K562 (cell line): ENCODE data around the gene PSPC1. TPM values are rescaled to one million over a fixed set of nuclear protein-coding genes. Genes with fewer than 3 reads are reported as not detected.
"Not testable (repeated sequence)": the region's sequence is repeated elsewhere in the genome, so short reads cannot be mapped to it uniquely, and the experiment has no call there.

Experiments
- ATAC-seq: fragments of 200-7000 bp; cut with Tn5 transposase; 3 replicates; pipeline ENCODE4 v1.9.1; 2020; ENCODE audit warnings: moderate library complexity
- BruUV-seq: library from RNA; stranded (reverse); fragments of 400-500 nt; replicated peaks from 2 replicates; lab custom pipeline; 2021; lab: Mats Ljungman, UMichigan
- CTCF ChIA-PET: fragments of 300-600 bp; formaldehyde crosslinking; extraction: SDS; loops from one replicate; lab custom pipeline; 2021; ENCODE audit warnings: low intra/inter-chr PET ratio; lab: Yijun Ruan, JAX
- POLR2A ChIA-PET: fragments of 300-600, 350-650 bp; sonication (Branson Sonifier 250); formaldehyde crosslinking; extraction: SDS; loops from one replicate; lab custom pipeline; 2021; ENCODE audit warnings: antibody characterized with exemption, inconsistent platforms; lab: Yijun Ruan, JAX
- DNase-seq, 4 experiments: peaks; one replicate each; pipeline versions ENCODE4 v3.0.0 to v3.0.0-alpha.2; 2011 to 2018; ENCODE audit warnings: low spot score in 3 of 4, mixed read lengths in 3 of 4; ENCODE audit errors: extremely low read depth in 1 of 4
- FAIRE-seq: peaks from 2 replicates; lab custom pipeline; 2011; peaks lifted over from hg19 to GRCh38; lab: Jason Lieb, UNC
- H2AFZ ChIP-seq: 2 replicates; pipeline ENCODE4 v1.6.0; 2011; ENCODE audit warnings: low read depth, low read length, control low read depth, inconsistent platforms
- H3K27ac ChIP-seq: fragments of 200-600 bp; 3 replicates; pipeline ENCODE4 v1.8.0; 2011; ENCODE audit warnings: low read depth, mild to moderate bottlenecking, control low read depth, inconsistent platforms, low read length, moderate library complexity, mixed read lengths; ENCODE audit errors: extremely low read depth
- H3K27me3 ChIP-seq, 2 experiments: fragments of 300-600 bp in 1 of 2; 2 replicates in 1 of 2; 3 replicates in 1 of 2; pipeline versions ENCODE4 v1.6.0 to v1.8.0; 2011; ENCODE audit warnings: inconsistent platforms in 2 of 2, low read length in 2 of 2, mild to moderate bottlenecking in 1 of 2, mixed read lengths in 1 of 2, moderate library complexity in 1 of 2; ENCODE audit not compliant: control insufficient read depth in 2 of 2, insufficient read depth in 2 of 2
- H3K36me3 ChIP-seq: fragments of 300-600 bp; 3 replicates; pipeline ENCODE4 v1.8.0; 2011; ENCODE audit warnings: mild to moderate bottlenecking, low read length, inconsistent platforms; ENCODE audit not compliant: control insufficient read depth, insufficient read depth
- H3K4me1 ChIP-seq, 2 experiments: fragments of 200-600 bp in 1 of 2; replicated peaks in 1 of 2; 2 replicates in 1 of 2; 3 replicates in 1 of 2; pipeline versions ENCODE4 v1.5.1 to v1.8.0; 2011; ENCODE audit warnings: inconsistent platforms in 2 of 2, low read length in 2 of 2, mild to moderate bottlenecking in 1 of 2, mixed read lengths in 1 of 2, moderate library complexity in 1 of 2; ENCODE audit not compliant: control insufficient read depth in 2 of 2, insufficient read depth in 2 of 2
- H3K4me2 ChIP-seq: 2 replicates; pipeline ENCODE4 v1.6.1; 2011; ENCODE audit warnings: low read length, control low read depth, inconsistent platforms, mixed read lengths; ENCODE audit not compliant: insufficient read depth
- H3K4me3 ChIP-seq: fragments of 200-600 bp; sonication (generic), shearing (Covaris generic); 2 replicates; pipeline ENCODE4 v1.5.1; 2016; ENCODE audit warnings: control low read depth, inconsistent platforms
- H3K79me2 ChIP-seq: fragments of 200-600 bp; 3 replicates; pipeline ENCODE4 v1.8.0; 2011; ENCODE audit warnings: low read length, inconsistent platforms; ENCODE audit not compliant: control insufficient read depth, insufficient read depth
- H3K9ac ChIP-seq, 2 experiments: 2 replicates each; pipeline versions ENCODE4 v1.6.0 to v1.6.1; 2011; ENCODE audit warnings: low read depth in 2 of 2, low read length in 2 of 2, control low read depth in 1 of 2, inconsistent platforms in 1 of 2, mild to moderate bottlenecking in 1 of 2, mixed read lengths in 1 of 2; ENCODE audit not compliant: insufficient read depth in 1 of 2
- H3K9me1 ChIP-seq: one replicate; pipeline ENCODE4 v1.6.0; 2011; ENCODE audit warnings: inconsistent platforms, mild to moderate bottlenecking, low read length, moderate library complexity; ENCODE audit not compliant: control insufficient read depth, insufficient read depth
- H3K9me3 ChIP-seq: replicated peaks from 2 replicates; pipeline ENCODE4 v1.5.1; 2011; ENCODE audit warnings: low read depth, low read length, inconsistent platforms; ENCODE audit not compliant: control insufficient read depth, insufficient read depth
- H4K20me1 ChIP-seq: replicated peaks from 2 replicates; pipeline ENCODE4 v1.6.1; 2011; ENCODE audit warnings: low read length, inconsistent platforms, mixed read lengths; ENCODE audit not compliant: control insufficient read depth, insufficient read depth
- HDAC6 ChIP-seq: IDR thresholded peaks from 2 replicates; pipeline ENCODE4 v1.6.1; 2012; ENCODE audit warnings: low read depth, mild to moderate bottlenecking, control low read depth, inconsistent platforms, low read length, moderate library complexity
- MAZ ChIP-seq, 2 experiments: fragments of 450-650 bp in 1 of 2; sonication (generic) in 1 of 2; formaldehyde crosslinking; IDR thresholded peaks in 1 of 2; conservative IDR thresholded peaks in 1 of 2; 2 replicates each; pipeline versions ENCODE4 v1.4.0 to v1.5.0; 2020; ENCODE audit warnings: mild to moderate bottlenecking in 1 of 2, missing genetic modification reagents in 1 of 2
- NR2F6 ChIP-seq: fragments of 450-650 bp; formaldehyde crosslinking; IDR thresholded peaks from 2 replicates; pipeline ENCODE4 v1.4.0; 2020; ENCODE audit warnings: mild to moderate bottlenecking
- THRA ChIP-seq: fragments of 450-650 bp; IDR thresholded peaks from 2 replicates; pipeline ENCODE4 v1.6.1; 2017; ENCODE audit warnings: mild to moderate bottlenecking, moderate library complexity
- ZHX1 ChIP-seq: fragments of 150-350 bp; conservative IDR thresholded peaks from 2 replicates; pipeline ENCODE4 v1.6.1; 2014; ENCODE audit warnings: low read length
- ZNF444 ChIP-seq: fragments of 250-450 bp; sonication (Bioruptor Pico); IDR thresholded peaks from 2 replicates; pipeline ENCODE4 v1.4.0; 2020; ENCODE audit warnings: mild to moderate bottlenecking, moderate library complexity
- ZNF511 ChIP-seq: sonication (generic); formaldehyde crosslinking; IDR thresholded peaks from 2 replicates; pipeline ENCODE4 v1.8.0; 2022; ENCODE audit warnings: mild to moderate bottlenecking, missing genetic modification reagents
- WGBS: fragments of 100-300 bp; shearing (Covaris generic); methylation state at CpG from one replicate; pipeline ENCODE4 v1.1.6; 2016; ENCODE audit warnings: low coverage, mixed read lengths; ENCODE audit not compliant: insufficient coverage; ENCODE audit errors: missing lambda C conversion rate; 5-methylcytosine and 5-hydroxymethylcytosine counted together
- in situ Hi-C: fragments of 300-500 bp; cut with MboI; formaldehyde crosslinking; loops from 4 replicates; pipeline ENCODE4 v1.15.0; 2018; ENCODE audit warnings: inconsistent platforms, mixed read lengths
- intact Hi-C: fragments of 100-400 bp; cut with micrococcal nuclease; formaldehyde crosslinking; loops from 2 replicates; pipeline ENCODE4 v1.14.2; 2022
- polyA plus RNA-seq, 8 experiments: library from polyadenylated mRNA; depleted of rRNA in 4 of 8; stranded (reverse) in 5 of 8; unstranded in 3 of 8; fragments of >200 nt; fragmentation: Nextera tagmentation in 2 of 8; fragmentation: Illumina TruSeq in 1 of 8; extraction: Ambion mirVana in 2 of 8; extraction: Trizol in 1 of 8; gene quantifications; 2 replicates each; pipeline versions ENCODE4 v1.2.1 to v1.2.3, GENCODE V29; 2011 to 2014; ENCODE audit warnings: inconsistent platforms in 1 of 8, missing spikeins in 1 of 8
- total RNA-seq, 7 experiments: library from RNA; depleted of rRNA in 6 of 7; stranded (reverse); fragments of >200 nt in 6 of 7; fragmentation: Illumina TruSeq in 2 of 7; extraction: Trizol in 2 of 7; gene quantifications; 2 replicates each; pipeline versions ENCODE4 v1.2.1 to v1.2.3, GENCODE V29; 2011 to 2021; ENCODE audit warnings: low replicate concordance in 1 of 7

The PSPC1 gene
- total and polyA plus RNA-seq, 9 of the 15 experiments (the other 6 are each of a cell fraction or from before 2014, with no cell fraction given) = 8.6 to 60.4 (median 42.4) TPM

GRCh38 chr13:19695428-19695827 lies 87.3 kb downstream of the PSPC1 start (continued):
- no peak for TF ChIP-seq NR2F6 (CRISPR knock-in tag)

GRCh38 chr13:19691447-19691846 lies 91.3 kb downstream of the PSPC1 start:
- H4K20me1 ChIP-seq, CTCF ChIA-PET, H2AFZ ChIP-seq, in situ Hi-C loops, ATAC-seq, H3K36me3 ChIP-seq, H3K9me3 ChIP-seq, POLR2A ChIA-PET, H3K27ac ChIP-seq, H3K4me3 ChIP-seq, H3K9me1 ChIP-seq, H3K4me1 ChIP-seq, DNase-seq, intact Hi-C loops, H3K79me2 ChIP-seq, H3K4me2 ChIP-seq, FAIRE-seq, BruUV-seq, H3K27me3 ChIP-seq, H3K9ac ChIP-seq: not testable (repeated sequence)
- 59% methylated on average over 4 of the region's 8 CpGs for WGBS

GRCh38 chr13:19685437-19685836 lies 97.3 kb downstream of the PSPC1 start:
- FAIRE-seq = no peak
- Histone ChIP-seq H3K4me1 (no peaks in the 10 kb centered on the region), H3K9me1 (no peaks in the 10 kb centered on the region), H3K79me2 (no peaks in the 10 kb centered on the region), H3K4me2 (no peak overlapping the region), H4K20me1 (no peaks in the 10 kb centered on the region), H3K9me3 (no peaks in the 10 kb centered on the region), H3K27me3 (no peaks in the 10 kb centered on the region), H3K36me3 (peaks cover 3% of the 10 kb centered on the region; the same call in 2 of the 3 replicates), H3K9ac (no peak overlapping the region), H3K27ac (no peak overlapping the region), H2AFZ (no peak overlapping the region), H3K4me3 (no peak overlapping the region)
- in situ Hi-C loops (no loop called here), intact Hi-C loops (loop anchor here (10.0 kb wide), 1 partner anchor 621 kb away; no protein-coding TSS in a partner anchor)
- ChIA-PET POLR2A (no interaction called here), CTCF (no interaction called here)
- ATAC-seq = no peak
- BruUV-seq = no TSS peak
- DNase-seq = no peak
- TF ChIP-seq HDAC6 = no peak
- no peak for TF ChIP-seq MAZ (CRISPR knock-in tag; conservative IDR thresholded peaks at IDR 0.05 in 1 of 2, IDR thresholded peaks at IDR 0.05 in 1 of 2)
- no peak for TF ChIP-seq ZHX1
- no peak for TF ChIP-seq ZNF511 (CRISPR knock-in tag)
- no peak for TF ChIP-seq THRA
- TF ChIP-seq ZNF444 (CRISPR knock-in tag) = no peak
